GM12878 (cell line): ENCODE measurements around the gene FZD2.

Experiments used
- IKZF1 ChIP-seq: fragments of 450-650 bp; conservative IDR thresholded peaks from 2 replicates; pipeline ENCODE4 v1.6.1; 2017; ENCODE audit warnings: antibody characterized with exemption, mild to moderate bottlenecking
- KAT2A ChIP-seq: conservative IDR thresholded peaks from 2 replicates; pipeline ENCODE4 v1.6.1; 2011; ENCODE audit warnings: low read depth, low read length; ENCODE audit not compliant: control insufficient read depth
- RAD21 ChIP-seq: IDR thresholded peaks from 2 replicates; pipeline ENCODE4 v1.6.1; 2011; ENCODE audit warnings: mild to moderate bottlenecking, low read depth, low read length, moderate library complexity; ENCODE audit not compliant: insufficient read depth
- SP1 ChIP-seq: IDR thresholded peaks from one replicate; pipeline ENCODE4 v1.6.1; 2011; ENCODE audit warnings: low read depth, low read length

DNA sequence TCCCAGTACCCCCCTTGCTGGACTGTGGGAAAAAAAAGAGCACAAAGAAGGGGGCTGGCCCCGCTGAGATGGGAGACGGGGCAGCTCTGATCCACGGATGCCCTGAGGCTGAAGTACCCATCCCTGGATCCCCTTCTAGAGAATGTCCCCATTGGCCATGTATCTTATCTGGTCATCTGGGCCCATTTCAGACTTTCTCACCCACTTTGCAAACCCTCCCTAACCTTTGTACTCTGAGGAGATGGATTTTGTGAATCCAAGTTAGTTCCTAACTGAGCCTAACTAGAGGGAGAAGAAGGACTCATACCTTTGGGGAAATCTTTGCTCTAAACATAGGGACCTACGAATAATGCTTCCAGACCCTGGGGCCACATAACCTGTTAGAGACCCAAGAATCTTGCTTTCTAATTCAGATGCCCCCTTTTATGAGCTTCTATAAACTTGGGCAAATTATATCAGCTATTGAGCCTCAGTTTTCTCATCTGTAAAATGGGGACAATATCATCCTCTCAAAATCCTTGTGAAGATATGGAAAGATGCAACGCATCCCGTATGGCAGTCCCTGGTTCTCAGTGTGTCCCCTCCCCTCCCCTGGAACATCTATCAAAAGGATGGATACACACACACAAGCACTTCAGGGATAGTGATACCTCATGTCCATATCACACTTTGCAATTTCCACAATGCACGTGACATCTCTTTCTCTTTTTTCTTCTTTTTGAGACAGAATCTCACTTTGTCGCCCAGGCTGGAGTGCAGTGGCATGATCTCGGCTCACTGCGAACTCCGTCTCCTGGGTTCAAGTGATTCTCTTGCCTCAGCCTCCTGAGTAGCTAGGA lies 16.8 kb upstream of the FZD2 start:
- TF ChIP-seq KAT2A (no peak), IKZF1 (no peak), SP1 (no peak), RAD21 (no peak)
